Activated CD4-positive, alpha-beta T cell treated with anti-CD3 and anti-CD28 coated beads, Interleukin-2, amount 50 U/mL, for 24 hours (primary cell): Measurements from ENCODE around the gene EXD2.

ENCODE experiments used
- DNase-seq, 2 donors: peaks; one replicate each; pipeline ENCODE4 v3.0.0-alpha.2; 2020; ENCODE audit warnings: low read depth in 1 of 2, low spot score in 1 of 2

The EXD2 gene

GRCh38 chr14:69247676-69248440 lies 56.6 kb downstream of the EXD2 start:
- no peak for DNase-seq

- no peak for DNase-seq
These were observed 58.3 kb downstream of the EXD2 start for GRCh38 chr14:69249603-69250002.

GRCh38 chr14:69252851-69253250 lies 61.6 kb downstream of the EXD2 start:
- DNase-seq: no peak

- no peak for DNase-seq
These were observed 67.8 kb downstream of the EXD2 start for GRCh38 chr14:69259168-69259526.

GRCh38 chr14:69259527-69260189 lies 68.4 kb downstream of the EXD2 start, which contains the start of gene GALNT16:
Gene GALNT16 (plus strand): TSS chr14:69260158. CDS start chr14:69260291, 133 bp downstream.
- no peak for DNase-seq

- DNase-seq: no peak
These were observed 69.0 kb downstream of the EXD2 start for GRCh38 chr14:69260190-69260860.

- DNase-seq: peak in 1 of 2 donors; percentile 21
These were observed 69.7 kb downstream of the EXD2 start for GRCh38 chr14:69260861-69261564.

- DNase-seq: no peak
These were observed 70.5 kb downstream of the EXD2 start for GRCh38 chr14:69261761-69262331.

- DNase-seq: no peak
These were observed 71.2 kb downstream of the EXD2 start for GRCh38 chr14:69262516-69262915.

- no peak for DNase-seq
These were observed 72.1 kb downstream of the EXD2 start for GRCh38 chr14:69263364-69263763.

- no peak for DNase-seq
These were observed 72.5 kb downstream of the EXD2 start for GRCh38 chr14:69263771-69264170.

- no peak for DNase-seq
These were observed 75.5 kb downstream of the EXD2 start for GRCh38 chr14:69266572-69267345.

GRCh38 chr14:69267492-69267891 lies 76.2 kb downstream of the EXD2 start:
- DNase-seq: no peak

GRCh38 chr14:69268223-69268622 lies 76.9 kb downstream of the EXD2 start:
- DNase-seq: no peak

- DNase-seq: no peak
These were observed 77.5 kb downstream of the EXD2 start for GRCh38 chr14:69268763-69269162.

- DNase-seq: no peak
These were observed 78.1 kb downstream of the EXD2 start for GRCh38 chr14:69269381-69269780.

- DNase-seq: no peak
These were observed 78.8 kb downstream of the EXD2 start for GRCh38 chr14:69270097-69270496.

- DNase-seq: no peak
These were observed 79.8 kb downstream of the EXD2 start for GRCh38 chr14:69270795-69271708.

- DNase-seq: no peak
These were observed 83.0 kb downstream of the EXD2 start for GRCh38 chr14:69274321-69274720.
